ENCODE results near the gene SLC25A51. TPM values are rescaled to one million over a fixed set of nuclear protein-coding genes. Genes with fewer than 3 reads are reported as not detected.
A peak's percentile ranks its signal among the peaks of the same experiment; 100 is the strongest.

The SLC25A51 gene
- total RNA-seq, 1 donor from 2014 or later = 63.7 TPM

DNA sequence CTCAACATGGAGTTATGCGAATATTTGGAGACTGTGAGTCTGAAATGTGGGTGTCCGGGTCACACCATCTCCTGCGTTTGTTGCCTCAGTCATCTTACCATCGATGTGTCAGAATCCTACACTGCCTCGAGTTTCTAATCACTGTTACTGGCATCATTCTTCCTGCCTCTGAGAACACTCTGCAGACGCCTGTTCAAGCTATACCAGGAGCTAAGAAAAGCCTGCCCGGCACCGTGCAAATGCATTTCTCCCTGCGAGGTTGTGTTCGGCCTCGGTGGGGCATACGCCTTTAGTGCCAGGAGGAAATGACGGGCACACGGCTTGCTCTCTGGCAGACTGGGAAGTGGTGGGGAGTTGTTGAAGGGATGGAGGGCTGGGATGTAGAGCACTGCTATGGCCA is 31.2 kb upstream of the SLC25A51 start:
- no peaks in the 10 kb centered on the region for H3K27me3 ChIP-seq (ENCODE audit: control insufficient read depth, insufficient read depth, low read length)
- peaks cover 1% of the 10 kb centered on the region for H3K36me3 ChIP-seq (ENCODE audit: control insufficient read depth, insufficient read depth, low read length)
- DNase-seq (ENCODE audit: low read depth) (no peak), FAIRE-seq (no peak)
- TF ChIP-seq, protein P1, sequence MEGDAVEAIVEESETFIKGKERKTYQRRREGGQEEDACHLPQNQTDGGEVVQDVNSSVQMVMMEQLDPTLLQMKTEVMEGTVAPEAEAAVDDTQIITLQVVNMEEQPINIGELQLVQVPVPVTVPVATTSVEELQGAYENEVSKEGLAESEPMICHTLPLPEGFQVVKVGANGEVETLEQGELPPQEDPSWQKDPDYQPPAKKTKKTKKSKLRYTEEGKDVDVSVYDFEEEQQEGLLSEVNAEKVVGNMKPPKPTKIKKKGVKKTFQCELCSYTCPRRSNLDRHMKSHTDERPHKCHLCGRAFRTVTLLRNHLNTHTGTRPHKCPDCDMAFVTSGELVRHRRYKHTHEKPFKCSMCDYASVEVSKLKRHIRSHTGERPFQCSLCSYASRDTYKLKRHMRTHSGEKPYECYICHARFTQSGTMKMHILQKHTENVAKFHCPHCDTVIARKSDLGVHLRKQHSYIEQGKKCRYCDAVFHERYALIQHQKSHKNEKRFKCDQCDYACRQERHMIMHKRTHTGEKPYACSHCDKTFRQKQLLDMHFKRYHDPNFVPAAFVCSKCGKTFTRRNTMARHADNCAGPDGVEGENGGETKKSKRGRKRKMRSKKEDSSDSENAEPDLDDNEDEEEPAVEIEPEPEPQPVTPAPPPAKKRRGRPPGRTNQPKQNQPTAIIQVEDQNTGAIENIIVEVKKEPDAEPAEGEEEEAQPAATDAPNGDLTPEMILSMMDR (IDR thresholded peaks at IDR 0.05; ENCODE audit: insufficient read depth, low read length, severe bottlenecking) = no peak
- no peak overlapping the region for H3K4me3 ChIP-seq (ENCODE audit: low read depth, low read length)

DNA sequence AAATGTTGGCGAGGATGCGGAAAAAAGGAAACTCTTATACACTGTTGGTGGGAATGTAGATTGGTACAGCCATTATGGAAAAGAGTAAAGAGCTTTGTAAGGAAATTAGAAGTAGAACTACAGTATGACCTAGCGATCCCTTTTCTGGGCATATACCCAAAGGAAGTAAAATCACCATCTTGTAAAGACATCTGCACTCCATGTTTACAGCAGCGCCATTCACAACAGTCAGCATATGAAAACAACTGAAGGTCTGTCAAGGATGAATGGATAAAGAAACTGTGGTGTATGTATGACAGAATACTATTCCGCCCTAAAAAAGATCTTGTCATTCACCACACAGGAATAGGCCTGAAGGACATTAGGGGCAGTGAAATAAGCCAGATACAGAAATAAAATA is 27.7 kb upstream of the SLC25A51 start:
- Histone ChIP-seq H3K27me3 (ENCODE audit: control insufficient read depth, insufficient read depth, low read length) (no peaks in the 10 kb centered on the region), H3K36me3 (ENCODE audit: control insufficient read depth, insufficient read depth, low read length) (peaks cover 3% of the 10 kb centered on the region), H3K4me3 (ENCODE audit: low read depth, low read length) (no peak overlapping the region)
- FAIRE-seq (no peak), DNase-seq (ENCODE audit: low read depth) (no peak)
- TF ChIP-seq, protein P1 (IDR thresholded peaks at IDR 0.05; ENCODE audit: insufficient read depth, low read length, severe bottlenecking) = no peak

DNA sequence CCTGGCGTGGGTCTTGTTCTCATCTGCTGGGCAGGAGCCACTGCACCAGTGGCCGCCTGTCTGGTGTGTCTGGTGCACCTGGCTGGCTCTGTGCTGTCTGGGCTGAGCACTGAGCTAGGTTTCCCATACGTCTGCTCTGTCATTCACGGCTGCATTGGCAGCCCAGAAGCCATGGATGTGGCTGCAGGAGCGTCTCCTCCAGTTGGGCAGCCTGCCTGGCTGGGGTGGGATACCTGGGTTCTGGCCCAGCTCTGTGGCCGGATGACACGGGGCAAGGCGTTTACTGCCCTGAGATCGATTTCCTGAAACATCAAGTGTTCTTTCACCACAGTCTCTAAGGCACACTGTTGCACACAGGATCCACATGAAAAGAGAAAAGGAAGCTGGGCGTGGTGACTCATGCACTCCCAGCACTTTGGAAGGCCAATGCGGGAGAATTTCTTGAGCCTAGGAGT is 25.5 kb upstream of the SLC25A51 start:
- TF ChIP-seq, protein P1 (IDR thresholded peaks at IDR 0.05; ENCODE audit: insufficient read depth, low read length, severe bottlenecking) = no peak
- H3K27me3 ChIP-seq (ENCODE audit: control insufficient read depth, insufficient read depth, low read length) = no peaks in the 10 kb centered on the region
- DNase-seq (ENCODE audit: low read depth) = peak; percentile 47
- H3K4me3 ChIP-seq (ENCODE audit: low read depth, low read length) = no peak overlapping the region
- FAIRE-seq = no peak
- peaks cover 3% of the 10 kb centered on the region for H3K36me3 ChIP-seq (ENCODE audit: control insufficient read depth, insufficient read depth, low read length)

DNA sequence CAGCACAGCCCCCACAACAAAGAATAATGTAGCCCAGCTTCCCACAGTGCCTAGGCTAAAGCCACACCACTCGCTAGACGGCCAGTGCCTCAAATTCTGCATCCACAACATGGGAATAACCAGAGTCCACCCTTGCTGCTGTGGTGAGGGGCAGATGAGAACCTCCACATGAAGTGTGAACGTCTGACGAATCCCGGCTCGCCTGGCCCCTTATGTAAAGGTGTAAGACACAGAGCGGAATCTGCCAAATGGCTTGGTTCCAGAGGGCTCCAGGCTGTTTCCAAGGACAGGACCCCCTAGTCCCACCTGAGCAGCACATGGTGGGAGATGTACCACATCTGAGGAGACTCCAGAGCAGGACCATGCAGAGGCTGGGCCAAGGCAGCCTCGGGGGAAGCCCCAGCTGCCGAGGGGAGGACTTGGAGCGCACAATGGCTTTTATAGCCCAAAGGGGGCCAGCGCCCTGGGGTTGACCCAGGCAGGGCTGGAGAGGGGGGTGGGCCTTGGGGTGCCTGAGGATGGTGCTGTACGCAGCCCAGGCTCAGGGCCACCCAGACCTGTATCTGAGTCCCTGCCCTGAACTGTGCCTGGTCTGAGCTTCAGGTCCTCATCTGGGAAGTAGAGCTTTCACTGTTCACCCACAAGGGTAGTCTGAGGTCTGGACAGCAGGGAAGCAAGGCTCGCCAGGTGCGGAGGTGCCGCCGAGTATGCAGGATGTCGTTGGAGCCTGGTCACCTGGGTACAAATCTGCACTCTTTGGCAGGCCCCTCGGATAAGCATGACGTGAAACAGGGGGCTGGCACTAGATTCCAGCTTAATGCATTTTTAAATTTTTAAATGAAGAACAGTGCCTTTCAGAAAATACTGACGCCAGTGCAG is 24.9 kb upstream of the SLC25A51 start:
- DNase-seq (ENCODE audit: low read depth) = no peak
- peaks cover 3% of the 10 kb centered on the region for H3K36me3 ChIP-seq (ENCODE audit: control insufficient read depth, insufficient read depth, low read length)
- H3K27me3 ChIP-seq (ENCODE audit: control insufficient read depth, insufficient read depth, low read length) = no peaks in the 10 kb centered on the region
- TF ChIP-seq, protein P1 (IDR thresholded peaks at IDR 0.05; ENCODE audit: insufficient read depth, low read length, severe bottlenecking) = no peak
- no peak for FAIRE-seq
- no peak overlapping the region for H3K4me3 ChIP-seq (ENCODE audit: low read depth, low read length)

DNA sequence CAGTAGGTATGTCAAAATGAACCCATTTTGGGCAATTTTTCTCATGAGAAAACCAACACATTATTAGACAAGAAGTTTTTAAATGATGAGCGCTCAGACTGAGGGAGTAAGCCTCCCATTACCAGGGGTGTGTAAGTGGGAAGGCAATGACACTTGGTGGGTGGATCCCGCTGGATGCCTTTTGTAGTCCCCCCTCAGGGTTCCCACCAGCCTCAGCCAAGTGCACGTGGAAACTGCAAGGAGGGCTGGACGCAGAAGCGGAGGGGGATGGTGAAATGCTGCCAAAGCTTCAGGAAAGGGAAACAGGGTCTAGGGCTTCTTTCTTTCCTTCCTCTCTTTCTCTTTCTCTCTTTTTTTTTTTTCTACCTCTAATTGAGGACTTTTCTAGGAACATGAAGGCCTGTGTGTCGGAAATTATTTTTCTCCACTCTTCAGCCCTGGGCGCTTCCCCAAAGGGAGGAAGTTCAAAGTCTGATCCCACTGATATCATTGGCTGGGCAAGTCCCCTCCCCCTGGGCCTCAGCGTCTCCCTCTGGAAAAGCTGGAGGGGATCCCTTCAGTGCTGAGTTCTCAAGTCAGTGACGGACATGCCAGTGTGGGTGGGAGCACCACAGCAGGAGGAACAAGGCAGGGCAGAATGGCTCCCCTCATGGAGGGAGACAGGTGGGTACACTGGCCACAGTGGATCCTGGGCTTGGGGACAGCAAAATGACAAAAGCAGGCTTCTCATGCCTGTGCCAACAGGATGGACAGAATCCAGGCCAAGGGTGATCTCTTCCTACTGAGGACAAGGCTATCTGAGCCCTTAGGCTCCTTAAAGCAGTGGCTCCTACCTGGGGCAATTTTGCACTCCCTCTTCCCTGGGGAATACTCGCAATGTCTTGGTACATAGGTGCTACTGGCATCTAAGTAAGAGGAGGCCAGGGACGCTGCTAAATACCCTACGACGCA is 23.9 kb upstream of the SLC25A51 start:
- DNase-seq (ENCODE audit: low read depth) (no peak), FAIRE-seq (no peak)
- Histone ChIP-seq H3K27me3 (ENCODE audit: control insufficient read depth, insufficient read depth, low read length) (no peaks in the 10 kb centered on the region), H3K36me3 (ENCODE audit: control insufficient read depth, insufficient read depth, low read length) (peaks cover 3% of the 10 kb centered on the region), H3K4me3 (ENCODE audit: low read depth, low read length) (no peak overlapping the region)
- TF ChIP-seq, protein P1 (IDR thresholded peaks at IDR 0.05; ENCODE audit: insufficient read depth, low read length, severe bottlenecking) = no peak

Data from bronchial epithelial cell (primary cell).